ENCODE results near the gene CFAP65. TPM values are rescaled to one million over a fixed set of nuclear protein-coding genes. Genes with fewer than 3 reads are reported as not detected.

The CFAP65 gene
- total and polyA plus RNA-seq, 8 donors, result 0.06 to 0.38 (median 0.13) TPM

GRCh38 chr2:219020604-219021365 is 20.5 kb downstream of the CFAP65 start:
- no peak overlapping the region for H3K4me3 ChIP-seq
- no peak for ATAC-seq
- WGBS, 2 donors, result 74 to 81% methylated on average over 11 of the region's 11 CpGs
- no peak for FAIRE-seq
- no peaks in the 10 kb centered on the region for H3K9me3 ChIP-seq
- H3K27me3 ChIP-seq, result no peaks in the 10 kb centered on the region
- DNase-seq, result peak in 1 of 6 donors; percentile 5
- no peak overlapping the region for H3K27ac ChIP-seq
- no peaks in the 10 kb centered on the region for H3K36me3 ChIP-seq
- no peaks in the 10 kb centered on the region for H3K4me1 ChIP-seq
- no peak for TF ChIP-seq CTCF (IDR thresholded peaks at IDR 0.05)
- intact Hi-C loops (cut with DNase I), result loop anchor here in 1 of 3 donors (10.0 kb wide), 1 partner anchor 134 kb away; no protein-coding TSS in a partner anchor

GRCh38 chr2:219019436-219019835 is 21.9 kb downstream of the CFAP65 start:
- Histone ChIP-seq H3K4me1 (no peaks in the 10 kb centered on the region), H3K4me3 (no peak overlapping the region), H3K27me3 (no peaks in the 10 kb centered on the region), H3K36me3 (no peaks in the 10 kb centered on the region), H3K27ac (no peak overlapping the region), H3K9me3 (no peaks in the 10 kb centered on the region)
- peak in 2 of 6 donors; percentile 21 to 33 for DNase-seq
- intact Hi-C loops (cut with DNase I), result no loop called here
- WGBS, 2 donors, result 54 to 60% methylated on average over 6 of the region's 6 CpGs
- ATAC-seq, result no peak
- FAIRE-seq, result no peak
- TF ChIP-seq CTCF (IDR thresholded peaks at IDR 0.05), result no peak

- 68 to 74% methylated on average over 10 of the region's 10 CpGs for WGBS, 2 donors
- FAIRE-seq, result no peak
These were observed 22.6 kb downstream of the CFAP65 start for GRCh38 chr2:219018726-219019125.

GRCh38 chr2:219018286-219018685 is 23.0 kb downstream of the CFAP65 start:
- H3K27me3 ChIP-seq, result no peaks in the 10 kb centered on the region
- DNase-seq, result peak in 2 of 6 donors; percentile 19 to 21
- FAIRE-seq, result no peak

More at GRCh38 chr2:219018726-219019125, 22.6 kb downstream of the CFAP65 start:
- H3K9me3 ChIP-seq, result no peaks in the 10 kb centered on the region
- H3K4me3 ChIP-seq, result no peak overlapping the region
- ATAC-seq (no peak), DNase-seq (peak in 1 of 6 donors; percentile 21)
- H3K27ac ChIP-seq, result no peak overlapping the region
- no peaks in the 10 kb centered on the region for H3K27me3 ChIP-seq
- H3K36me3 ChIP-seq, result no peaks in the 10 kb centered on the region
- H3K4me1 ChIP-seq, result no peaks in the 10 kb centered on the region
- intact Hi-C loops (cut with DNase I), result no loop called here
- no peak for TF ChIP-seq CTCF (IDR thresholded peaks at IDR 0.05)

More at GRCh38 chr2:219018286-219018685, 23.0 kb downstream of the CFAP65 start:
- ATAC-seq, result no peak
- Histone ChIP-seq H3K4me3 (no peak overlapping the region), H3K4me1 (no peaks in the 10 kb centered on the region), H3K36me3 (no peaks in the 10 kb centered on the region), H3K27ac (no peak overlapping the region), H3K9me3 (no peaks in the 10 kb centered on the region)
- no peak for TF ChIP-seq CTCF (IDR thresholded peaks at IDR 0.05)
- 70 to 79% methylated on average over 7 of the region's 7 CpGs for WGBS, 2 donors
- intact Hi-C loops (cut with DNase I), result no loop called here

Measured in pancreas (tissue), 10 donors.